ENCODE measurements around the gene RNF4. TPM values are rescaled to one million over a fixed set of nuclear protein-coding genes. Genes with fewer than 3 reads are reported as not detected.

The RNF4 gene
- total RNA-seq, 1 experiment from 2014 or later: 92.0 TPM

GRCh38 chr4:2450394-2451035 is 18.4 kb upstream of the RNF4 start:
- H3K4me1 ChIP-seq (ENCODE audit: insufficient read depth, low read length): no peaks in the 10 kb centered on the region; the same call in 1 of the 2 replicates
- no peaks in the 10 kb centered on the region for H3K9me3 ChIP-seq (ENCODE audit: control insufficient read depth, low read depth, low read length)
- WGBS (ENCODE audit: extremely low coverage, insufficient read length, low lambda C conversion rate): no CpG with 5 or more reads among the region's 16 CpGs
- TF ChIP-seq CTCF (conservative IDR thresholded peaks at IDR 0.05): no peak
- H2BK120ac ChIP-seq (ENCODE audit: low read depth, low read length, poor library complexity, severe bottlenecking): no peak overlapping the region
- Mint-ChIP-seq H3K4me1 (peaks cover 0 to 2% of the 10 kb centered on the region in 2 experiments; a peak in 3 of 4 replicates), H3K27ac (no peak overlapping the region), H3K9me3 (no peaks in the 10 kb centered on the region), H3K27me3 (ENCODE audit: low read depth) (peaks cover 7% of the 10 kb centered on the region), H3K4me3 (no peak overlapping the region), H3K36me3 (ENCODE audit: insufficient read depth in 1 of 3, low read depth in 3 of 3) (no peaks in the 10 kb centered on the region)
- DNase-seq: no peak
- H2BK15ac ChIP-seq (ENCODE audit: low read depth, low read length): no peak overlapping the region; the same call in 1 of the 2 replicates
- H2BK20ac ChIP-seq (ENCODE audit: low read depth, low read length, poor library complexity, severe bottlenecking): no peak overlapping the region
- no peak overlapping the region for H3K18ac ChIP-seq (ENCODE audit: insufficient read length, low read depth, low read length)
- no peak overlapping the region for H4K91ac ChIP-seq (ENCODE audit: insufficient read length, low read depth, low read length)
- no peak overlapping the region for H3K56ac ChIP-seq (ENCODE audit: insufficient read length, low read depth, low read length)
- no peak overlapping the region for H2AFZ ChIP-seq (ENCODE audit: low read length)
- no peaks in the 10 kb centered on the region for H3K79me2 ChIP-seq (ENCODE audit: insufficient read depth, low read length)
- H4K8ac ChIP-seq (replicated peaks; ENCODE audit: insufficient read length, low read depth, low read length): no peak overlapping the region
- no peaks in the 10 kb centered on the region for H3K79me1 ChIP-seq (ENCODE audit: insufficient read depth, low read depth, low read length, poor library complexity, severe bottlenecking)
- H2BK12ac ChIP-seq (ENCODE audit: insufficient read length, low read depth, low read length): no peak overlapping the region
- H3K14ac ChIP-seq (ENCODE audit: insufficient read depth, low read length): no peak overlapping the region
- no peaks in the 10 kb centered on the region for H4K20me1 ChIP-seq (ENCODE audit: control insufficient read depth, insufficient read depth, insufficient read length)
- H2AK5ac ChIP-seq (ENCODE audit: insufficient read length, low read length): no peak overlapping the region
- H3K4ac ChIP-seq (ENCODE audit: low read depth, low read length): no peak overlapping the region
- H2BK5ac ChIP-seq (ENCODE audit: insufficient read length, low read length): no peak overlapping the region
- H3K27ac ChIP-seq (ENCODE audit: insufficient read length, low read depth, low read length): no peak overlapping the region
- no peaks in the 10 kb centered on the region for H3K23me2 ChIP-seq (ENCODE audit: insufficient read length, low read depth, low read length, poor library complexity, severe bottlenecking)
- no peak overlapping the region for H3K9ac ChIP-seq (ENCODE audit: extremely low read depth, insufficient read length, low read length)
- no peak overlapping the region for H3T11ph ChIP-seq (ENCODE audit: low read length)
- H4K5ac ChIP-seq (ENCODE audit: insufficient read length, low read depth, low read length): no peak overlapping the region
- H3K27me3 ChIP-seq (ENCODE audit: insufficient read depth, low read length): no peaks in the 10 kb centered on the region
- no peak overlapping the region for H3K23ac ChIP-seq (ENCODE audit: insufficient read length, low read depth, low read length)
- H3K4me2 ChIP-seq (ENCODE audit: insufficient read depth, insufficient read length, low read length): no peak overlapping the region
